H1 (cell line): ENCODE results near the gene SCGB1C2. TPM values are rescaled to one million over a fixed set of nuclear protein-coding genes. Genes with fewer than 3 reads are reported as not detected.

ENCODE experiments used
- CTCF ChIA-PET: fragments of 300-600 bp; sonication (Branson Sonifier 250); formaldehyde crosslinking; loops from one replicate; lab custom pipeline; 2021; ENCODE audit not compliant: partially characterized antibody; lab: Charles Lee
- POLR2A ChIA-PET: fragments of 300-600 bp; sonication (Branson Sonifier 250); formaldehyde crosslinking; loops from one replicate; lab custom pipeline; 2021; ENCODE audit warnings: inconsistent platforms; ENCODE audit not compliant: partially characterized antibody; lab: Charles Lee
- DNase-seq, 2 experiments: peaks; one replicate each; pipeline versions ENCODE4 v3.0.0 to v3.0.0-alpha.2; 2010 to 2022; ENCODE audit warnings: low spot score in 2 of 2, low read depth in 1 of 2, mixed read lengths in 1 of 2
- FAIRE-seq: peaks from 2 replicates; lab custom pipeline; 2011; peaks lifted over from hg19 to GRCh38; lab: Jason Lieb, UNC
- H2AFZ ChIP-seq: 2 replicates; pipeline ENCODE4 v1.8.1; 2012; ENCODE audit warnings: low read length, inconsistent platforms
- H2AK5ac ChIP-seq: 2 replicates; pipeline ENCODE4 v1.6.1; 2013; ENCODE audit warnings: low read depth, low read length
- H2BK120ac ChIP-seq: replicated peaks from 2 replicates; pipeline ENCODE3; 2013; ENCODE audit warnings: low read depth, low read length, inconsistent platforms
- H2BK12ac ChIP-seq: 2 replicates; pipeline ENCODE4 v1.6.1; 2013; ENCODE audit warnings: low read depth, low read length
- H2BK15ac ChIP-seq: 2 replicates; pipeline ENCODE4 v1.6.1; 2013; ENCODE audit warnings: low read length
- H2BK20ac ChIP-seq: 2 replicates; pipeline ENCODE4 v1.6.1; 2013; ENCODE audit warnings: low read length
- H2BK5ac ChIP-seq: 2 replicates; pipeline ENCODE4 v1.6.1; 2013; ENCODE audit warnings: low read depth, low read length
- H3K14ac ChIP-seq: 2 replicates; pipeline ENCODE4 v1.6.1; 2013; ENCODE audit warnings: inconsistent platforms; ENCODE audit not compliant: insufficient read length
- H3K18ac ChIP-seq: 2 replicates; pipeline ENCODE4 v1.6.1; 2013; ENCODE audit warnings: low read length; ENCODE audit errors: extremely low read depth
- H3K23ac ChIP-seq: 2 replicates; pipeline ENCODE4 v1.6.1; 2013; ENCODE audit warnings: inconsistent platforms; ENCODE audit not compliant: insufficient read length
- H3K23me2 ChIP-seq: 2 replicates; pipeline ENCODE4 v1.6.1; 2013; ENCODE audit warnings: low read depth, low read length
- H3K27ac ChIP-seq: 2 replicates; pipeline ENCODE4 v1.6.1; 2011; ENCODE audit warnings: low read depth, low read length, inconsistent platforms
- H3K27me3 ChIP-seq, 4 experiments: replicated peaks in 1 of 4; 1 replicate in 1 of 4; 2 replicates in 3 of 4; pipeline versions ENCODE4 v1.6.1 to v1.8.1; 2011 to 2013; ENCODE audit warnings: low read length in 3 of 4, mild to moderate bottlenecking in 3 of 4, inconsistent platforms in 2 of 4, mixed read lengths in 2 of 4, moderate library complexity in 1 of 4; ENCODE audit not compliant: control insufficient read depth in 3 of 4, insufficient read depth in 3 of 4; ENCODE audit errors: extremely low read depth in 1 of 4
- H3K36me3 ChIP-seq, 4 experiments: 2 replicates each; pipeline versions ENCODE4 v1.6.1 to v1.8.1; 2011 to 2013; ENCODE audit warnings: mild to moderate bottlenecking in 4 of 4, low read length in 3 of 4, moderate library complexity in 2 of 4, control low read depth in 1 of 4, inconsistent platforms in 1 of 4; ENCODE audit not compliant: insufficient read depth in 4 of 4, control insufficient read depth in 2 of 4
- H3K4ac ChIP-seq: replicated peaks from 2 replicates; pipeline ENCODE3; 2013; ENCODE audit warnings: low read length, low read depth, mixed read lengths, inconsistent platforms; ENCODE audit not compliant: insufficient read length
- H3K4me1 ChIP-seq, 4 experiments: replicated peaks in 1 of 4; 1 replicate in 1 of 4; 2 replicates in 3 of 4; pipeline versions ENCODE4 v1.6.1 to v1.8.1; 2011 to 2013; ENCODE audit warnings: low read length in 3 of 4, inconsistent platforms in 2 of 4, mixed read lengths in 1 of 4; ENCODE audit not compliant: insufficient read depth in 4 of 4, control insufficient read depth in 3 of 4
- H3K4me2 ChIP-seq, 2 experiments: 2 replicates each; pipeline versions ENCODE4 v1.6.1 to v1.8.1; 2011 to 2013; ENCODE audit warnings: low read depth in 2 of 2, low read length in 2 of 2, control low read depth in 1 of 2, inconsistent platforms in 1 of 2, mild to moderate bottlenecking in 1 of 2; ENCODE audit not compliant: insufficient read depth in 1 of 2
- H3K4me3 ChIP-seq, 4 experiments: fragments of 200-600, 300-600 bp in 1 of 4; sonication (generic), shearing (Covaris generic), sonication (Bioruptor Twin) in 1 of 4; 2 replicates each; pipeline versions ENCODE4 v1.5.1 to v1.8.1; 2011 to 2016; ENCODE audit warnings: low read length in 4 of 4, low read depth in 3 of 4, control low read depth in 2 of 4, inconsistent platforms in 2 of 4, mild to moderate bottlenecking in 2 of 4, mixed read lengths in 1 of 4, moderate library complexity in 1 of 4; ENCODE audit not compliant: insufficient read depth in 2 of 4; ENCODE audit errors: extremely low read depth in 1 of 4
- H3K56ac ChIP-seq: replicated peaks from 2 replicates; pipeline ENCODE3; 2013; ENCODE audit warnings: low read depth, mild to moderate bottlenecking, mixed read lengths, low read length, inconsistent platforms; ENCODE audit not compliant: insufficient read length
- H3K79me1 ChIP-seq: 2 replicates; pipeline ENCODE4 v1.6.1; 2013; ENCODE audit warnings: low read depth, low read length, control low read depth
- H3K79me2 ChIP-seq, 2 experiments: 2 replicates each; pipeline versions ENCODE4 v1.6.1 to v1.8.1; 2012 to 2013; ENCODE audit warnings: low read length in 2 of 2, mild to moderate bottlenecking in 2 of 2, inconsistent platforms in 1 of 2; ENCODE audit not compliant: insufficient read depth in 2 of 2, control insufficient read depth in 1 of 2
- H3K9ac ChIP-seq, 4 experiments: replicated peaks in 1 of 4; 1 replicate in 1 of 4; 2 replicates in 3 of 4; pipeline versions ENCODE4 v1.6.1 to v1.8.1; 2011 to 2013; ENCODE audit warnings: low read depth in 3 of 4, low read length in 3 of 4, control low read depth in 2 of 4, mild to moderate bottlenecking in 2 of 4, moderate library complexity in 2 of 4, inconsistent platforms in 1 of 4; ENCODE audit errors: extremely low read depth in 1 of 4
- H3K9me3 ChIP-seq, 2 experiments: 2 replicates each; pipeline versions ENCODE4 v1.6.1 to v1.8.1; 2012 to 2013; ENCODE audit warnings: mild to moderate bottlenecking in 2 of 2, moderate library complexity in 2 of 2, control low read depth in 1 of 2, inconsistent platforms in 1 of 2, low read depth in 1 of 2, low read length in 1 of 2, mixed read lengths in 1 of 2; ENCODE audit not compliant: insufficient read depth in 2 of 2
- H4K20me1 ChIP-seq, 2 experiments: replicated peaks in 1 of 2; 2 replicates each; pipeline versions ENCODE3 to v1.8.1; 2011 to 2013; ENCODE audit warnings: inconsistent platforms in 2 of 2, low read length in 2 of 2, mild to moderate bottlenecking in 1 of 2; ENCODE audit not compliant: insufficient read depth in 2 of 2, control insufficient read depth in 1 of 2
- H4K5ac ChIP-seq: 2 replicates; pipeline ENCODE4 v1.6.1; 2013; ENCODE audit warnings: low read length, low read depth, mixed read lengths, inconsistent platforms; ENCODE audit not compliant: insufficient read length
- H4K8ac ChIP-seq: 2 replicates; pipeline ENCODE4 v1.8.0; 2013; ENCODE audit warnings: mild to moderate bottlenecking, moderate library complexity, low read length, inconsistent platforms; ENCODE audit not compliant: insufficient read depth; ENCODE audit errors: extremely low read depth
- H4K91ac ChIP-seq: replicated peaks from 2 replicates; pipeline ENCODE3; 2013; ENCODE audit warnings: low read length, mixed read lengths, inconsistent platforms; ENCODE audit not compliant: insufficient read length
- EZH2 ChIP-seq: fragments of 200-600 bp; sonication (generic); IDR thresholded peaks from 2 replicates; pipeline ENCODE4 v1.7.1; 2012; ENCODE audit warnings: low read depth, mild to moderate bottlenecking, moderate library complexity, low read length, inconsistent platforms; ENCODE audit not compliant: severe bottlenecking
- KDM4A ChIP-seq: IDR thresholded peaks from one replicate; pipeline ENCODE4 v1.7.1; 2012; ENCODE audit warnings: low read depth, mild to moderate bottlenecking, moderate library complexity, low read length, inconsistent platforms; ENCODE audit not compliant: severe bottlenecking
- KDM5A ChIP-seq: fragments of 200-600 bp; IDR thresholded peaks from 2 replicates; pipeline ENCODE4 v1.7.1; 2012; ENCODE audit warnings: mild to moderate bottlenecking, low read length, inconsistent platforms, mixed read lengths
- POLR2AphosphoS5 ChIP-seq: IDR thresholded peaks from 2 replicates; pipeline ENCODE4 v1.6.1; 2011; ENCODE audit warnings: low read depth, low read length
- TBP ChIP-seq: IDR thresholded peaks from 2 replicates; pipeline ENCODE4 v1.6.1; 2011; ENCODE audit warnings: low read depth, low read length, improper control_type of control experiment
- ZNF274 ChIP-seq: IDR thresholded peaks from 2 replicates; pipeline ENCODE4 v1.7.0; 2012; ENCODE audit warnings: low read length, borderline replicate concordance; ENCODE audit errors: extremely low read depth
- WGBS, 2 experiments: shearing (Covaris generic) in 1 of 2; methylation state at CpG; one replicate each; pipeline versions ENCODE4 v1.1.6 to v1.1.7; 2013 to 2015; ENCODE audit warnings: low lambda C conversion rate in 2 of 2, mixed read lengths in 2 of 2, inconsistent platforms in 1 of 2, low coverage in 1 of 2, missing lambda C conversion rate in 1 of 2; ENCODE audit not compliant: insufficient replicate concordance in 2 of 2, insufficient coverage in 1 of 2, insufficient read length in 1 of 2; ENCODE audit errors: extremely low coverage in 1 of 2, missing lambda C conversion rate in 1 of 2; 5-methylcytosine and 5-hydroxymethylcytosine counted together
- polyA plus RNA-seq, 7 experiments: library from polyadenylated mRNA; depleted of rRNA in 3 of 7; stranded (reverse) in 5 of 7; unstranded in 2 of 7; fragments of >200 nt in 5 of 7; fragments of 200-250 nt in 2 of 7; gene quantifications; 1 replicate in 5 of 7; 2 replicates in 1 of 7; 4 replicates in 1 of 7; pipeline versions ENCODE4 v1.2.1 to v1.2.3, GENCODE V29; 2011 to 2013; ENCODE audit warnings: missing spikeins in 2 of 7, mixed read lengths in 2 of 7
- total RNA-seq: library from RNA; stranded (reverse); fragmentation: NEBNext Ultra II Directional; extraction: Animal tissue kit (Norgen Biotek cat#: 25700); gene quantifications from 2 replicates; pipeline ENCODE4 v1.2.1, GENCODE V29; 2021

Gene SCGB1C2
- total and polyA plus RNA-seq, 2 of the 8 experiments (the other 6 are each of a cell fraction or from before 2014, with no cell fraction given) = not detected

DNA sequence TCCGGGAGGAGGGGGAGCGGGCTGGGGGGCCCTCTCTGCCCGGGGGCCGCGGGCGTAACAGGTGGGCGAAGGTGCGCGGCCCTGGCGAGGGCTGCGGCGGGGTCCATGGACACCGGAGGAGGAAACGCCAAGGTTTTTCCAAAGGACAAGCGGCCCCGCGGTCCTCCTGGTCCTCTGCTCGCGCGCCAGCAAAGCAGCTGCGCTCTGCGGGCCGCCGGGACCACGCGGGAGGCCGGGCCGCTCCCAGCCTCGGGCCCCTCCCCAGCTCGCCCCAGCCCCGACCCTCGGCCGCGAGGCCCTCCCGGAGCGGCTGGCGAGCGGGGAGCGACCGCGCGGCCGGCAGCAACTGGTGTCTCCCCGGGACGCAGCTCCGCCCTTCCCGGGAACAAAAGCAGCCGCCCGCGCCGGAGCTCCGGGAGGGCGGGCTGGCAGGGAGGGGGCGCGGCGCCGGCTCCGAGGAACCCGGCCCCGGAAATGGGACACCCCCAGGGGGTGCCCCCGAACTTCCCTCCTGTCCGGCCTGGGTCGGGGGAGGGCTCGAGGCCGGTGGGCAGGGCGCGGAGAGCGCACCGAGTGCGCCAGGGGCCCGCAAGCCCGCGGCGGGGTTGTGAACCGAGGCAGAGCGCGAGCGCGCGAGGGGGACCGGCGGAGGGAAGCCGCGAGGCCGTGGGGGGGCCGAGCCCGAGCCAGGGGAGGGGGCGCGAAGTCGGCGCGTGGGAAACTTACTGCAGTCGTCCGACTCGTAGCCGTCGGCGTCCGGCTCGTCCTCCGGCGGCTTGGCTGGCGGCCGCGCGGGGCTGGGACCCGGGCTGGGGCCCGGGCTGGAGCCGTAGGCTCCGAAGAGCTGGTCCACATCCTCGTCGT is 43.2 kb downstream of the SCGB1C2 start:
- 7% methylated on average over 29 of the region's 112 CpGs; no CpG with 5 or more reads in 1 of the 2 experiments for WGBS, 2 experiments
- DNase-seq = peak in 1 of 2 experiments; percentile 70
- Histone ChIP-seq H3K4me3 (peak overlapping the region; percentile 30 to 73 (median 45)), H3K9ac (no peak overlapping the region), H3K56ac (no peak overlapping the region), H3K27me3 (peaks cover 19 to 62% (median 42%) of the 10 kb centered on the region in 4 experiments), H3K4me2 (peak overlapping the region; percentile 68 to 79), H2BK5ac (no peak overlapping the region), H2BK120ac (no peak overlapping the region), H2AFZ (no peak overlapping the region; the same call in 1 of the 2 replicates), H4K5ac (no peak overlapping the region), H3K36me3 (no peaks in the 10 kb centered on the region), H3K23ac (no peak overlapping the region), H2BK15ac (no peak overlapping the region), H4K20me1 (no peaks in the 10 kb centered on the region), H2AK5ac (no peak overlapping the region), H3K23me2 (peaks cover 9% of the 10 kb centered on the region; the same call in 1 of the 2 replicates), H2BK12ac (no peak overlapping the region), H3K27ac (no peak overlapping the region), H3K18ac (no peak overlapping the region), H4K8ac (peak overlapping the region; percentile 94; the same call in 1 of the 2 replicates), H3K14ac (no peak overlapping the region), H3K9me3 (no peaks in the 10 kb centered on the region), H2BK20ac (no peak overlapping the region), H3K4me1 (peaks cover 0 to 15% (median 10%) of the 10 kb centered on the region in 4 experiments; a peak in 6 of 7 replicates), H4K91ac (no peak overlapping the region), H3K4ac (no peak overlapping the region), H3K79me2 (no peaks in the 10 kb centered on the region), H3K79me1 (no peaks in the 10 kb centered on the region)
- FAIRE-seq = no peak
- ChIA-PET POLR2A (interaction anchor here (1.7 kb wide), 1 partner anchor 19 kb away, joined by 6 read pairs; no protein-coding TSS in a partner anchor), CTCF (interaction anchor here (1.0 to 1.5 kb wide), 3 partner anchors 16 to 79 kb away, joined by 3 to 4 read pairs (median 3); no protein-coding TSS in a partner anchor)
- TF ChIP-seq TBP = no peak
- peak; percentile 58 for TF ChIP-seq KDM4A
- TF ChIP-seq KDM5A = no peak
- peak; percentile 70 for TF ChIP-seq EZH2
- TF ChIP-seq ZNF274 = no peak
- TF ChIP-seq POLR2AphosphoS5 = no peak
